ENCODE results near the gene LRIT3.

LRIT3 gene

GRCh38 chr4:109912706-109913595 is 65.0 kb downstream of the LRIT3 start, which contains the start of gene EGF:
TSS of gene EGF (plus strand) at chr4:109912883. CDS start at chr4:109913336, 453 bp downstream.
- no peak for DNase-seq

DNA sequence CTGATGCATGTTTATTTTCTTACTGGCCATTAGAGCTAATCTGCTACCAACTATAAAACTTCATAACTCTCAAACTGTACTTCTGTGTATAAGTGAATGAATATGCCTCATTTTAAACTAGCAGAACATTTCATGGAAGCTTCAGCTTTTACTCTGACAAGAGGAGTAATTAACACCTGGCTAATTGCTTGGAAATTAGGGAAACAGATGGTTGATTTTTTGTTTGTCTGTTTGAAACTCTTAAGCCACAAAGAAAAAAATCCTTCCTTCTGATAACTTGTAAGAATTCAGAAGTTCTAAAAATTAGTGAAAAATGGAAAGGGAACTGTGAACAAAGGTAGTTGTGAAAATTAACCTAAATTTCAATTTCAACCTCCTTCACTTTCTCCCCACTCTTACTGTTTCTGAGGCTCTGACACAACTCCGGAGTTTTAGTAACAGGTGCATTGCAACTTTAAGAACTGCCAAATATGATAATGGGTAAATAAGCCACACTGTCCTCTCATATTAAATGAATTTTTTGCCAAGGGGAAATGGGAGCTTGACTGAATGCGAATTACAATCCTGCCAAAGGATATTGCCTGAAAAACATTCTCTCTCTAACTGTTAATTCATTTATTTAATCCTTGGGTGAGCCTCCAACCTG is 65.8 kb downstream of the LRIT3 start:
- no peak for DNase-seq

- no peak for DNase-seq
These were observed 66.4 kb downstream of the LRIT3 start for GRCh38 chr4:109914322-109914721.

GRCh38 chr4:109915385-109916026 is 67.6 kb downstream of the LRIT3 start:
- no peak for DNase-seq

- no peak for DNase-seq
These were observed 68.1 kb downstream of the LRIT3 start for GRCh38 chr4:109916027-109916409.

DNA sequence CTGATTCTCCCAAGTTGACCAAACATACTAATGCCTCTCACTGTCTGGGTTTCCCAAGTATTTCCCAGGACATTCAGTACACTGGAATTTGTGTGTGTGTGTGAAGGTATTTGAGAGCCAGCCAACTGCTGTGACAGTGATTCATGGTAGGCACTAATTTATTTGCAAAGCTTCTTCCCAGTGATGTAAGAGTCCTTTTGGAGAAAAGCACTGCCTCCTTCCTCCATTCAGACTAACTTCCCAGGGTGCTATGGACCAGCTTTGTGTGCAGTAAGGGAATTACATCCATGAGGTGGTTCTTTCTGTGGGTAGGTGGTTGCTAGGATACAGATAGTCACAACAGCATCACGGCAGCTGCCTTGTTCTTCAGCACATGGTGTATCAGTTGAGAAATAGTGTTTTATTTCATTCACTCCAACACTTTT is 73.5 kb downstream of the LRIT3 start:
- DNase-seq: no peak

Measured in CD4-positive, alpha-beta T cell treated with Interleukin-6 for 4 hours (primary cell).